ENCODE measurements around the gene UMAD1. TPM values are rescaled to one million over a fixed set of nuclear protein-coding genes. Genes with fewer than 3 reads are reported as not detected.
A peak's percentile ranks its signal among the peaks of the same experiment; 100 is the strongest.
"Not testable (repeated sequence)": the region's sequence is repeated elsewhere in the genome, so short reads cannot be mapped to it uniquely, and the experiment has no call there.

The UMAD1 gene
- total RNA-seq, 1 donor from 2014 or later, result 10.0 TPM

DNA sequence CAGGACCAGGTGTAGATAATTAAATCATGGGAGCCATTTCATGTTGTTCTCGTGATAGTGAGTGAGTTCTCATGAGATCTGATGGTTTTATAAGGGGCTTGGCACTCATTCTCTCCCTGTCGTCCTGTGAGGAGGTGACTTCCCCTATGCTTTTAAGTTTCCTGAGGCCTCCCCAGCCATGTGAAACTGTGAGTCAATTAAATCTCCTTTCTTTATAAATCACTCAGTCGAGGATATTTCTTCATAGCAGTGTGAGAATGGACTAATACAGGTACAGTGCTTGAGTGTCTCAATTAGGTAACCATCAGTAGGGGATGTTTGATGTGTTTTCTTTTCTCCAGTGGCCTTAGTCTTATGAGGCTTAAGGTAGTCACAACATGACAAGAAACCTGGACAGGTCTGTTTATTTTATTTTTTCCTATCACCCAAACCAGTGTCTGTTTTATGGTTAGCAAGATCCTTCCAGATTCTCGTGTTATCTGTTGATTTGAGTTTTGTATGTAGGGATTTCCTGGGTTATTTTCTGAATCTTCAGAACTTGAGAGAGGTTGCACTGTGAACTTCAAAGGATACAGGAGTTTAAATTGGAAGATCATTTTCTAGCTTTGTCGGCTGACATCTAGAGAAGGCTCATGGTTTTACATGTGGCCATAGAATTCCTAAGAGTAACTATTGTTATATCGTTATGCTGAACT lies 32.1 kb downstream of the UMAD1 start:
- DNase-seq (ENCODE audit: low spot score in 2 of 2, unreplicated experiment in 2 of 2), result no peak
- Mint-ChIP-seq H3K27ac (no peak overlapping the region), H3K9me3 (peaks cover 4% of the 10 kb centered on the region), H3K4me3 (no peak overlapping the region), H3K36me3 (peaks cover 14% of the 10 kb centered on the region), H3K27me3 (ENCODE audit: low read depth) (no peaks in the 10 kb centered on the region), H3K4me1 (no peaks in the 10 kb centered on the region)
- TF ChIP-seq, protein P1, sequence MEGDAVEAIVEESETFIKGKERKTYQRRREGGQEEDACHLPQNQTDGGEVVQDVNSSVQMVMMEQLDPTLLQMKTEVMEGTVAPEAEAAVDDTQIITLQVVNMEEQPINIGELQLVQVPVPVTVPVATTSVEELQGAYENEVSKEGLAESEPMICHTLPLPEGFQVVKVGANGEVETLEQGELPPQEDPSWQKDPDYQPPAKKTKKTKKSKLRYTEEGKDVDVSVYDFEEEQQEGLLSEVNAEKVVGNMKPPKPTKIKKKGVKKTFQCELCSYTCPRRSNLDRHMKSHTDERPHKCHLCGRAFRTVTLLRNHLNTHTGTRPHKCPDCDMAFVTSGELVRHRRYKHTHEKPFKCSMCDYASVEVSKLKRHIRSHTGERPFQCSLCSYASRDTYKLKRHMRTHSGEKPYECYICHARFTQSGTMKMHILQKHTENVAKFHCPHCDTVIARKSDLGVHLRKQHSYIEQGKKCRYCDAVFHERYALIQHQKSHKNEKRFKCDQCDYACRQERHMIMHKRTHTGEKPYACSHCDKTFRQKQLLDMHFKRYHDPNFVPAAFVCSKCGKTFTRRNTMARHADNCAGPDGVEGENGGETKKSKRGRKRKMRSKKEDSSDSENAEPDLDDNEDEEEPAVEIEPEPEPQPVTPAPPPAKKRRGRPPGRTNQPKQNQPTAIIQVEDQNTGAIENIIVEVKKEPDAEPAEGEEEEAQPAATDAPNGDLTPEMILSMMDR (IDR thresholded peaks at IDR 0.05; ENCODE audit: unreplicated experiment), result no peak

DNA sequence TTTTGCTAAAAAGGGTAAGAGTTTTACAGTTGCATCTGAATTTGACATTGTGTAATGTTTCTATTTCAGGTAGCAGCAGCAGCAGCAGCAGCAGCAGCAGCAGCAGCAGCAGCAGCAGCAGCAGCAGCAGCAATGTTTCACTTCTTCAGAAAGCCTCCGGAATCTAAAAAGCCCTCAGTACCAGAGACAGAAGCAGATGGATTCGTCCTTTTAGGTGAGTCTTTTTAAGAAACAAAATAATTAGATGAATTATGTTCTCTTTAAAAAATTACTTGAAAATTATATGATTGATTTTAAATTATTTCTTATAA lies 32.6 kb downstream of the UMAD1 start:
- TF ChIP-seq, protein P1 (IDR thresholded peaks at IDR 0.05; ENCODE audit: unreplicated experiment), result no peak
- no peak overlapping the region for H3K4me3 Mint-ChIP-seq
- H3K27me3 Mint-ChIP-seq (ENCODE audit: low read depth), result no peaks in the 10 kb centered on the region
- H3K36me3 Mint-ChIP-seq, result peaks cover 18% of the 10 kb centered on the region
- peaks cover 7% of the 10 kb centered on the region for H3K9me3 Mint-ChIP-seq
- no peak for DNase-seq (ENCODE audit: low spot score in 2 of 2, unreplicated experiment in 2 of 2)
- no peaks in the 10 kb centered on the region for H3K4me1 Mint-ChIP-seq
- H3K27ac Mint-ChIP-seq, result no peak overlapping the region

DNA sequence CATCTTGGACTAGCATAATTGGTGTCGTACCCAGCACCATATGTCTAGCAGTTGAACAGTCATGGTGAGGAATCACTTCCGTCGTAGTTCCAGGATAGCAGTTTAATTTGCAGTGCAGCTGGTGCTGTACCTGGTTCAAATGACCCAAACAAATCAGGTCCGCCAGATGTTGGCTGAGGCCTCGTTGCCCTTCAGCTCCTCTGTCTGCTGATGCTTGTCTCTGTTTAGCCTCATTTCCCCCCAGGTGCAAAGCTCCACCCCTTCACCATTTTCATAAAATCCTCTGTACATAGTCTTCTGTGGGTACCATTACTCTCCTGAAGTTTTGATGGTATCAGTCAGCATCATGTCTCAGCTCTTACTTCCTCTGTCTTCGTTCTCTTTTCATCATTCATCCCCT lies 35.1 kb downstream of the UMAD1 start:
- TF ChIP-seq, protein P1 (IDR thresholded peaks at IDR 0.05; ENCODE audit: unreplicated experiment), result no peak
- Mint-ChIP-seq H3K9me3 (peaks cover 14% of the 10 kb centered on the region), H3K27ac (no peak overlapping the region), H3K27me3 (ENCODE audit: low read depth) (no peaks in the 10 kb centered on the region), H3K4me3 (no peak overlapping the region), H3K4me1 (no peaks in the 10 kb centered on the region), H3K36me3 (peaks cover 18% of the 10 kb centered on the region)
- no peak for DNase-seq (ENCODE audit: low spot score in 2 of 2, unreplicated experiment in 2 of 2)

DNA sequence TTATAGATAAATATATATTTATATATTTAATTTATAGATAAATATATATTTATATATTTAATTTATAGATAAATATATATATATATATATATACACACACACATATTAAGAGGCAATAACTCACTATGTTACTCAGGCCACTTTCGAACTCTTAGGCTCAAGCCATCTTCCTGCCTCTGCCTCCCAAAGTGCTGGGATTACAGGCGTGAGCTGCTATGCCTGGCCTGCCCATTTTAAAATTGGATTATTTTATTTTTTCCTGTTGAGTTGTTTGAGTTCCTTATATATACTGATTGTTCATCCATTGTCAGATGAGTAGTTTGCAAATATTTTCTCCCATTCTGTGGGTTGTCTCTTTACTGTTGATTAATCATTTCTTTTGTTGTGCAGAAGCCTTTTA lies 39.1 kb downstream of the UMAD1 start:
- H3K27ac Mint-ChIP-seq; H3K4me3 Mint-ChIP-seq; DNase-seq (ENCODE audit: low spot score in 2 of 2, unreplicated experiment in 2 of 2); H3K27me3 Mint-ChIP-seq (ENCODE audit: low read depth): not testable (repeated sequence)
- Mint-ChIP-seq H3K9me3 (peaks cover 14% of the 10 kb centered on the region), H3K4me1 (peaks cover 21% of the 10 kb centered on the region), H3K36me3 (peaks cover 16% of the 10 kb centered on the region)

DNA sequence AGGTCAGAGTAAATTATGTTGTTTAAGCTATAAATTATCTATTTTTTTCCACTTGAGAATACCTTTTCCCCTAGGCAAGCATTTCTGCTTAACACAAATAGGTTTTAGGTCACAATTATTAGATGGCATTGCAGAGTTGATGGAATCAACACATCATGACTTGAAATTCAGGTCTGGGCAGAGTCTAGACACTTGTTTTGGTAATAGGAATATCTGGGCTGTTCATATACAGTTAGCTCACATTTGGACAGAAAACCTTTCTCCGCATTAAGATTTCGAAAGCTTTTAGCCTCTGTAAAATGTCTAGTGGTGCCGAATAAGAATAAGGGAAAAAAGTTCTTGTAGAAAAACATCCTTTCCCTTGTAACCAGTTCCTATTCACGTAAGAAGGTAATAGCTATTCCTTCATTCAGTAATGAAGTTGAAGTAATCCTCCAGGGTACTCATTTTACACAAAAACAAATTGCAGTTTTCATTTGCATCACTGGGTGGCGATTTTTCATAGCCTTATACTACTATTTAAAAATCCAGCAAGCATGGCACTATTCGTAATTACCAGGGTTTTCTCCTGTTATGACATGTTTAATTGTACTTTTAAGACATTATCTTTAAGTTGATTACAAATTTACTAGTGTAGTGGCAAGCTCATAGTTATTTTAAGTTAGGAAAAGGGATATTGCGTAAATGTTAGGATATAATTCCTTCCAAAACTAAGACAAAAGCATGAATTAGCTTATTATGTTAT lies 40.8 kb downstream of the UMAD1 start:
- H3K27ac Mint-ChIP-seq, result peak overlapping the region; percentile 86
- peaks cover 21% of the 10 kb centered on the region for H3K4me1 Mint-ChIP-seq
- TF ChIP-seq, protein P1 (IDR thresholded peaks at IDR 0.05; ENCODE audit: unreplicated experiment), result peak; percentile 59
- no peaks in the 10 kb centered on the region for H3K27me3 Mint-ChIP-seq (ENCODE audit: low read depth)
- peaks cover 8% of the 10 kb centered on the region for H3K36me3 Mint-ChIP-seq
- no peak for DNase-seq (ENCODE audit: low spot score in 2 of 2, unreplicated experiment in 2 of 2)
- peak overlapping the region; percentile 40 for H3K4me3 Mint-ChIP-seq
- peaks cover 14% of the 10 kb centered on the region for H3K9me3 Mint-ChIP-seq

DNA sequence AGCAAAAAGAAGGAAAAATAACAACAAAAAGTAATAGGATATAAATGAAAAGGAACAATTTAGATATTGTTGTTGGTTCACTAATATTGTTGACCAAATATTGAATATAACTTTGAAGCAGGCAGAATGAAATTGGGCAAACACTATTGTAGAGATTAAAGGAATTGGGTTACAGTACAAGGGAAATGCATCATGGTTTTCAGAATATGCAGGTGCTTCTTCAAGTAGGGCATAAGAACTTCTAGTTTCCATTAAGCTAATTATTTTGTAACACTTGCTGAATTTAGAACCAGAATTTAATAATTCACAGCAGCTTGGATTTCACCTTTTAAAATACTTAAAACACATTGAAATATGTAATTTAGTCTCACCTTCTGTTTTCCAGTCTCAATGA lies 41.4 kb downstream of the UMAD1 start:
- Mint-ChIP-seq H3K27me3 (ENCODE audit: low read depth) (no peaks in the 10 kb centered on the region), H3K4me3 (no peak overlapping the region), H3K4me1 (peaks cover 26% of the 10 kb centered on the region), H3K9me3 (peaks cover 14% of the 10 kb centered on the region), H3K27ac (peak overlapping the region; percentile 86), H3K36me3 (peaks cover 8% of the 10 kb centered on the region)
- TF ChIP-seq, protein P1 (IDR thresholded peaks at IDR 0.05; ENCODE audit: unreplicated experiment), result no peak
- DNase-seq (ENCODE audit: low spot score in 2 of 2, unreplicated experiment in 2 of 2), result no peak
